Fibroblast of pulmonary artery (primary cell): ENCODE results near the gene UBN1.

ENCODE experiments used
- DNase-seq: peaks from one replicate; pipeline ENCODE4 v3.0.0-alpha.2; 2010; ENCODE audit warnings: low read depth
- H3K4me3 ChIP-seq: replicated peaks from 2 replicates; pipeline ENCODE4 v1.5.1; 2011; ENCODE audit warnings: low read depth, mild to moderate bottlenecking, control low read depth, low read length, moderate library complexity
- TF ChIP-seq, protein P1 (sequence below): IDR thresholded peaks from 2 replicates; pipeline ENCODE4 v1.5.1; 2011; ENCODE audit warnings: mild to moderate bottlenecking, control low read depth, low read length, inconsistent platforms; ENCODE audit errors: missing control alignments

UBN1 gene, protein sequence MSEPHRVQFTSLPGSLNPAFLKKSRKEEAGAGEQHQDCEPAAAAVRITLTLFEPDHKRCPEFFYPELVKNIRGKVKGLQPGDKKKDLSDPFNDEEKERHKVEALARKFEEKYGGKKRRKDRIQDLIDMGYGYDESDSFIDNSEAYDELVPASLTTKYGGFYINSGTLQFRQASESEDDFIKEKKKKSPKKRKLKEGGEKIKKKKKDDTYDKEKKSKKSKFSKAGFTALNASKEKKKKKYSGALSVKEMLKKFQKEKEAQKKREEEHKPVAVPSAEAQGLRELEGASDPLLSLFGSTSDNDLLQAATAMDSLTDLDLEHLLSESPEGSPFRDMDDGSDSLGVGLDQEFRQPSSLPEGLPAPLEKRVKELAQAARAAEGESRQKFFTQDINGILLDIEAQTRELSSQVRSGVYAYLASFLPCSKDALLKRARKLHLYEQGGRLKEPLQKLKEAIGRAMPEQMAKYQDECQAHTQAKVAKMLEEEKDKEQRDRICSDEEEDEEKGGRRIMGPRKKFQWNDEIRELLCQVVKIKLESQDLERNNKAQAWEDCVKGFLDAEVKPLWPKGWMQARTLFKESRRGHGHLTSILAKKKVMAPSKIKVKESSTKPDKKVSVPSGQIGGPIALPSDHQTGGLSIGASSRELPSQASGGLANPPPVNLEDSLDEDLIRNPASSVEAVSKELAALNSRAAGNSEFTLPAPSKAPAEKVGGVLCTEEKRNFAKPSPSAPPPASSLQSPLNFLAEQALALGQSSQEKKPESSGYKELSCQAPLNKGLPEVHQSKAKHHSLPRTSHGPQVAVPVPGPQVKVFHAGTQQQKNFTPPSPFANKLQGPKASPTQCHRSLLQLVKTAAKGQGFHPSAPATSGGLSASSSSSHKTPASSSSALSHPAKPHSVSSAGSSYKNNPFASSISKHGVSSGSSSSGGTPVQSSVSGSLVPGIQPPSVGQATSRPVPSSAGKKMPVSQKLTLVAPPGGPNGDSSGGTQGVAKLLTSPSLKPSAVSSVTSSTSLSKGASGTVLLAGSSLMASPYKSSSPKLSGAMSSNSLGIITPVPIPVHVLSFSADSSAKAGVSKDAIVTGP (N-terminal part only)

DNA sequence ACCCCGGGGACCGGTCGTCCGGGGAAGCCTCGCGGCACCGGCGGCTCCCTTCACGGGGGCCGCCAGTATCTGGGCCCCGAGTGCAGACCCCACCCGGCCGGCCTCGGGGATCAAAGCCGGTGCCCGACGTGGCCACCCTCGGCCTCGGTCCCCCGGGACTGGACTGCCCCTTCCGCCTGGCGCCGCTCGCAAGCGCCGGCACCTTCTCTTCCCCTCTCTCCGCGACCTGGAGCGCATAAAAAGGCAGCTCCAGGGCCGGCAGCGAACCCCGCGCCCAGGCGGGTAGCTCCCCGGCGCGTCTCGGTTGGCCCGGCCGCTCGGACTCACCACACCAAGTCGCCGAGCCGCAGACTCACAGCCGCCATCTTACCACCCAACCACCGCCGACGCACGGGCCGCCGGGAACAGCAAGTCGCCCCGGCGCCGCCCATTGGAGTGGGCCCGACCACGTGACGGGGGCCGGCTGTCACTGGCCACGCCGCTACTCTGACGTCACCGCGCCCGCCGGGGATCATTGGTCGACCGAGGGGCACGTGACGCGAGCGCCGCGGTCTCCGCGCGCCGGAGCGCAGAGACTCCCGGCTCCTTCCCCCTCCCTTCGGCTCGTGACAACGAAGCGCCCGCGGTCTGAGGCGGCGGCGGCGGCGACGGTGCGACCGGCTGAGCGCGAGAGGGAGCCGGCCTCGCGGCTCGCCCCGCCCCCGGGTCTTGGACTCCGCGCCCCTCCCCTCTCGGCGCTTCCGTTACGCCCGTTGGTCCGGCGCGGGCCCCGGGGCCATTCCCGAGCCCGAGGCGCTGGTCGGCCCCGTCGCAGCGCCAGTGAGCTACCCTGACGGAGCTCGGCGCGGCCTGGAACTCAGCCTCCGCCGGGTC, at the start of gene UBN1, which contains the start of gene GLYR1:
Gene UBN1, plus strand, starts transcription at position 581 of the 873 bp plus-strand sequence. CDS start 5,437 bp downstream, outside the sequence.
Gene GLYR1, minus strand, starts transcription at position 388 of the 873 bp plus-strand sequence. Its CDS starts 23 bp downstream, at position 365.
- TF ChIP-seq, protein P1, sequence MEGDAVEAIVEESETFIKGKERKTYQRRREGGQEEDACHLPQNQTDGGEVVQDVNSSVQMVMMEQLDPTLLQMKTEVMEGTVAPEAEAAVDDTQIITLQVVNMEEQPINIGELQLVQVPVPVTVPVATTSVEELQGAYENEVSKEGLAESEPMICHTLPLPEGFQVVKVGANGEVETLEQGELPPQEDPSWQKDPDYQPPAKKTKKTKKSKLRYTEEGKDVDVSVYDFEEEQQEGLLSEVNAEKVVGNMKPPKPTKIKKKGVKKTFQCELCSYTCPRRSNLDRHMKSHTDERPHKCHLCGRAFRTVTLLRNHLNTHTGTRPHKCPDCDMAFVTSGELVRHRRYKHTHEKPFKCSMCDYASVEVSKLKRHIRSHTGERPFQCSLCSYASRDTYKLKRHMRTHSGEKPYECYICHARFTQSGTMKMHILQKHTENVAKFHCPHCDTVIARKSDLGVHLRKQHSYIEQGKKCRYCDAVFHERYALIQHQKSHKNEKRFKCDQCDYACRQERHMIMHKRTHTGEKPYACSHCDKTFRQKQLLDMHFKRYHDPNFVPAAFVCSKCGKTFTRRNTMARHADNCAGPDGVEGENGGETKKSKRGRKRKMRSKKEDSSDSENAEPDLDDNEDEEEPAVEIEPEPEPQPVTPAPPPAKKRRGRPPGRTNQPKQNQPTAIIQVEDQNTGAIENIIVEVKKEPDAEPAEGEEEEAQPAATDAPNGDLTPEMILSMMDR: no peak
- DNase-seq: peak; percentile 97
- H3K4me3 ChIP-seq: peak within 1 kb of the TSS; percentile 84

DNA sequence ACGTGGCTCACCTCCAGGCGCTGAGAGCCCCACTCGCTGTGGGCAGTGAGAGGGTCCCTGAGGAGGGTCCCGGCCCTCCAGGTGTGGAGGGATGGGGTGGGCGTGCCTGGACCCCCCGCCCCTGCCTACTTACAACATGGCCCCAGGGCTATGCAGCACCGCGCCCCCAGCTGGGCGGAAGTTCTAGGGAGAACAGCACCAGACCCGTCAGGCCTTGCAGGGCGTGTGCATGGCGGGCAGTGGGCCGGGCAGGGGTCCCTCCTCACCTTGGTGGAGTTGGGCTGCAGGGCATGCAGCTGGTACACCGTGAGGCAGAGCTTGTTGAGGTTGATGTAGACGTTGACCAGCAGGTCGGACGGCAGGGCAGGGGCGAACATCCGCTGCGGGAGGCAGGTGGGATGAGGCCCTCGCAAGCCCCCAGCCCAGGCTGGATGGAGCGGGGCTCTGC, 49.5 kb upstream of the UBN1 start:
- H3K4me3 ChIP-seq: no peak overlapping the region

DNA sequence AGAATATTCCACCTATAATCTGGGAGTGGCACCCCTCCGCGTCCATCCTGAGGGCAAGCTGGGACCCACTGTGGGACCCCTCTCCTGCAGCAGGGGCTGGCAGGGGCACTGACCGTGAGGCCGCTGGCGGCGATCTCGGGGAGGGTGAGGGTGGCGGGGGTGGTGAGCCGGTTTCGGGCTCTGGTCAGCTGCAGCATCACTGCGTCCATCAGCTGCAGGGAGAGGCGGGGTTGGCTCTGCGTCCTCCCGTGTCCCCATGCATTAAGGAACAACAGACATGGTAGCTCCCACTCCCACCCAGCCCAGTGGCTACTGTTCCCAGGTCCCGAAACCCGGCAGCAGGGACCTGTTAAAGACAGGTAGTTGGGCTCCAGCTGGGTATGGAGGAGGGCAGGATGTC, 48.8 kb upstream of the UBN1 start:
- TF ChIP-seq, protein P1: no peak
- DNase-seq: no peak

More for the DNA sequence above, 49.5 kb upstream of the UBN1 start:
- no peak for DNase-seq
- TF ChIP-seq, protein P1: no peak

DNA sequence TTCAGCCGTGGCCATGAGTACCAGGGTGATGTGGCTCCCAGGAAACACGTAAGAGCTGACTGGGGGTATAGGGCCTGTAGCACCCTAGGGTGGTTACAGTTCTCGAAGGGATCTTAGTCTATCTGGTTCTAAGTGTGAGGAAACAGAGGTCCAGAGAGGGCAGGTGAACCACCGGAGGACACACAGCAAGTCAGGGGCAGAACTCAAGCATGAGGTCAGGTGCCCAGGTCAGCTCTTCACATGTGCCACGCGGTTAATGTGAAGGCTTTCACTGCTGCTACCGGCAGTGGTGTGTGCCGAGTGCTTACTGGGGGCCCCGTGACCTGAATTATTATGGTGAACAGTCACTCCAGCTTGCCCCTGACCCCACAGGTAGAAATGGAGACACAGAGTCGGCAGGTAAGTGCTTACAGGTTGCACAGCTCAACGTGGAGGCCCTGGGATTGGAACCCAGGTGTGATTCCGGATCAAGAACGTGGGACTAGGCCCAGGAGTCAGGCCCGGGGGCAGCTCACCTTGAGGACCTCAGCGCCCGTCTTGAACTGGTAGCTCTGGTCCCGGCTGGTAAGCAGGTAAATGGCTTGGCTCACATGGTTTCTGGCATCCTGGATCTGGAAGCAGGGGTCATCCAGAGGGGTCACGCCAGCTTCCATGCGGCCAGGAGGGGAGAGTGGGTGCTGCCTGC, 48.0 kb upstream of the UBN1 start:
- H3K4me3 ChIP-seq: no peak overlapping the region
- TF ChIP-seq, protein P1: no peak
- no peak for DNase-seq

More for the DNA sequence above, 48.8 kb upstream of the UBN1 start:
- H3K4me3 ChIP-seq: no peak overlapping the region

DNA sequence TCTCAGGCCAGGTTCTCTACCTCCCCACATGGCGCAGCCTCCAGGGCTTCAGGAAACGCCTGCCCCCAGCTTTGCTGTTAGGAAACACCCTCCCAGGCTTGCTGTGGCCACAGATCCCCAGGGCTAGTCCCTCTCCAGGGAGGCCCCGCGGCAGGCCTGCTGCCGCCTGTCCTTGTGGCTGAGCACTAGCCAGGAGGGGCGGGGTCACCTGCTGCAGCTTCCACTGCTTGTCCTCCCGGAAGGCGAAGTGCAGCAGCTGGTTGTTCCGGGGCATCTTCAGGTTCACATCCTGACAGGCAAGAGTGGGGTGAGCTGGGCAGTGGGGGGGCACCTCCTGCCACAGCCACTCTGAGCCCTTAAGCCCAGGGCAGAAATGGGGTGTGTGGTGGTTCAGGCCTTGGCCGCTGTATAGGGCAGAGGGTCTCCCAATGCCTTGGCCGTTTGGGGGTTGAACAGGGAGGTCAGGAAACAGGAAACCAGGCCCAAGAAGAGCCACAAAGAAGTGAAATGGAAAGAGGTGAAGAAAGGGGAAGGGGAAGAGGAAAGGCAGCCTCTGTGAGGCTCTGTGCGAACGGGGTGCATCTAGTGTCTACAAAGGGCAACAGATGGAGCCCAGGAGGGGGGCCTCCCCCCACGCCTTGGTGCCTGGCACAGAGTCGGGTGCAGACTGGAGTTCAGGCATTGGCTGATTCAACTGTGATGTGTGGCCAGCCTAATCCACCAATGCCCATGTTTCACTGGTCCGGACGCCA, 46.8 kb upstream of the UBN1 start:
- no peak for DNase-seq
- H3K4me3 ChIP-seq: no peak overlapping the region
- TF ChIP-seq, protein P1: no peak
